ENCODE measurements around the gene SOWAHD.

DNA sequence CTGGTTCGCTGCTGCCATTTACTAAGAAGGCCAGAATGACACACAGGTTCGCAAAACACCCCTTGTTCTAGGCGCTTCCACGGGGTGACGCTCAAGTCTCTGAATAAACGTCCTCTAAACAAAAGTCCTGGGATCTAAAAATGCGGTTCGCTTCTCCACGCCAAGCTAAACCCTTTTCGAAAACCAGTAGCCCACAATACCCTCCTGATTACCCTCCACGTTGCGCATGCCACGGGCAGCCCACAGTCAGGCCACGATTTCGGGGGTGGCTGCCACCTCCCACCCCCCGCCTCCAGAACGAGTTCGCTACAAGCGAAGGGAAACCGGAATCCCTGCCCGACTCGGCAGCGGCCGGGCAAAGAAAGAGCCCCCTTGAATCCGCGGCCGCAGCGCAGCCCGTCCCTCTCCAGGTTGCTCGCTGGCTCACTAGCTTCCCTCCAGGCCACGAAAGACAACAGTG lies 32.6 kb downstream of the SOWAHD start:
- TF ChIP-seq CTCF (IDR thresholded peaks at IDR 0.05; ENCODE audit: insufficient read depth, low read depth, low read length), result peak; percentile 7
- TF ChIP-seq EZH2 (IDR thresholded peaks at IDR 0.05; ENCODE audit: insufficient read depth, low read length), result no peak

Measured in astrocyte (in vitro differentiated cells and primary cell).